Measurements from ENCODE around the gene TMEM203.
A peak's percentile ranks its signal among the peaks of the same experiment; 100 is the strongest.

The TMEM203 gene

DNA sequence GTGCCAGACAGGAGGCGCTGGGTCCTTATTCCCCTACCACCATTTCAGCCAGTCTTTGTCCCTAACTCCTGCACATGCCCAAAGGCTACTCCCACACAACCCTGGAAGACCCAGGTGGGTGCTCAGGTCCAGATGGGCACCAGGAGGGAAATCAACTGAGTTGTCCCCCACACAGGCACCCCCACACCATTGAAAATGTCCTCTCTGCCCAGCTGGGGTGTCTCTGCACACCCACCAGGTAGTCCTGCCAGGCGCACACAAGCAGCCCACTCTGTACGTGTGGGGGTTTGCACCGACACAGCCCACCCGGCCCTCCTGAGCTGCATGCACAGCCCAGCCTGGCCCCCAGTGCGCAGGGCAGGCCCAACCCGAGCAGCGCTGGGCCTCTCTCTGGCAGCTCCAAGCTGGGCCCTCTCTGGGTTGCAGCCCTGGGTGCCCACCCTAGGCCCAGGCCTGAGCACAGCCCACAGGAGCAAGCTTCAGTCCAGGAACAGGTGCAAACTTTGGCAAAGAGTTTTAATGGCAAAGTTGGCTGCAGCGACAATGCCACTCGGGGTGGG is 14.4 kb upstream of the TMEM203 start:
- no peak for DNase-seq (ENCODE audit: low read depth)

DNA sequence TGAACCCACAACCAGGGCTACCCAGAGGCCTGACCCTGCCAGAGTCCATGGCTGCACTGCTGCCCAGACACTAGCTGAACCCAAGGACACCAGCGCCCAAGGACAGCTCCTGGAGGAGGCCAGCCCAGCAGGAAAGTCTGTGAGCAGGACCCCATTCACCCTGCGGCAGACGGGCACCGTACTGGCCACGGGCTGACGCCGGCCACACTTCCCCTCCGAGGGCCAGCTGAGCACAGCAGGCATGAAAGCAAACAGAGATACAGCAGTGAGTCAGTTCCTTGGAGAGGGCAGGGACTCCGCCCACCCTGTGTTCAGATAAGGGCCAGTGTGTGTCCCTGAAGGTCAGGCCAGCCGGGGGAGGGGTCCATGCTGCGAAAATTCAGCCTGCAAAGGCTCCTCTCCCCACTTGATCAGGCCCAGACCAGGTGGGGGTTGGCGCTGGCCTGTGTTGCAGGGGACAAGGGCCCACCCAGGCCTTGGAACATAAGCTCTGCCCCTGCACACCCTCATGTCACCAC is 13.4 kb upstream of the TMEM203 start:
- no peak for DNase-seq (ENCODE audit: low read depth)

DNA sequence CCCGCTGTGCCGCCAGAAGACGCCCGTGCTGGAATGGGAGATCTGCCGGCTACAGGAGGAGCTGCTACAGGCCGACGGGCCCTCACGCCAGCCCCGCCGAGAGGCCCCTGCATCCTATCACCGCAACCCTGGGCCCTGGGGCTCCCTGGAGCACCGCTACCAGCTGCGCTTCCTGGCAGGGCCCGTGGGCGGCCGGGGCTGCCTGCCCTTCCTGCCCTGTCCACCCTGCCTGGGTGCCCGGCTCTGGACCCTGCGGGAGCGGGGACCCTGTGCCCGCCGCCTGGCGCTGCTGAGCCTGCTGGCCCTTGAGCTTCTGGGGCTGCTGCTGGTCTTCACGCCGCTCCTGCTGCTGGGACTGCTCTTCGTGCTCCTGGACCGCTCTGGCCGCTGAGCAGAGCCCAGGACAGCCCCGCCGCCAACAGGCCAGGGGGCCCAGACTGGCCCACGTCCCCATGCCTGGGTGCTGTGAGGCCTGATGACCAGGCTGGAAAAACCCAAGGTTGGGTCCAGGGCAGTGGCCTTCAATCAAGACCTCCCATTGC is 12.8 kb upstream of the TMEM203 start:
- no peak for DNase-seq (ENCODE audit: low read depth)

DNA sequence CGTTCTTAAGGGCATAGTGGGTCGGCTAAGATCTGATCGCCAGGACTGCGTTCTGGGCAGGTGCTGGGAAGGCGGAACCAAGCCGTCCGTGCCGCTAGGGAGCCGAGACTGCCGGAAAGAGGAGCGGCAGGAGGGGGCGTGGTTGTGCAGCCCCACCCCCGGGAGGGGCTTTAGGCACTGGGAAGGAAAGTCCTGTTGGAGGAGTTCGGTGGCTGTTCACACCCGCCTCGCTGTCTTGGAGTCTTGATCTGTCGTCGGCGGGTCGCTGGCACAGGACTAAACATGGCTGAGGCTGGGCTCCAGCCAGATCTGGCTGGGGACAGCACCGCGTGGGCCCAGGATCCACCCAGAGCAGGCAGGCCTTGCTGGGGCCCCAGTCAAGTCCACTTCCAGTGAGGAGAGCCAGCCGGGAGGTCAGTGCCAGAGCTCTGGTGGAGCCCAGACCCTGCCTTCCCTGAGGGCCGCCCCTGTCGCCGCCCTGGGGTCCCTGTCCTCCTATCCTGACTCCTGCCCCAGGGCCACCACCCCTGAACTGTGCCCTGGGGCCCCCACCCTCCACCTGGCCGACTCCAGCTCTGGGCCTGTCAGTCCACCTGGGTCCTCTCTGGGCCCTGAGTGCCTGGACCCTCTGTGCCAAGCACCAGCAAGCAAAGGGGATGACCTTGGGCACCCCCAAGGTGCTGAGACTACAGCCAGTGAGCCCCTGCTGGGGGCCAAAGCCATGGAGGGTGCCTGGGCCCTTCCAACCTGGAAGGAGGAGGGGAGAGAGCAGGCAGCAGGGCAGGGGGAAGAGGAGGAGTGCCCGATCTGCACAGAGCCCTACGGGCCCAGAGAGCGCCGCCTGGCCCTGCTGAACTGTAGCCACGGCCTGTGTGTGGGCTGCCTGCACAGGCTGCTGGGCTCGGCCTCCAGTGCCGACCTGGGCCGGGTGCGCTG is 12.1 kb upstream of the TMEM203 start:
- DNase-seq (ENCODE audit: low read depth) = no peak

DNA sequence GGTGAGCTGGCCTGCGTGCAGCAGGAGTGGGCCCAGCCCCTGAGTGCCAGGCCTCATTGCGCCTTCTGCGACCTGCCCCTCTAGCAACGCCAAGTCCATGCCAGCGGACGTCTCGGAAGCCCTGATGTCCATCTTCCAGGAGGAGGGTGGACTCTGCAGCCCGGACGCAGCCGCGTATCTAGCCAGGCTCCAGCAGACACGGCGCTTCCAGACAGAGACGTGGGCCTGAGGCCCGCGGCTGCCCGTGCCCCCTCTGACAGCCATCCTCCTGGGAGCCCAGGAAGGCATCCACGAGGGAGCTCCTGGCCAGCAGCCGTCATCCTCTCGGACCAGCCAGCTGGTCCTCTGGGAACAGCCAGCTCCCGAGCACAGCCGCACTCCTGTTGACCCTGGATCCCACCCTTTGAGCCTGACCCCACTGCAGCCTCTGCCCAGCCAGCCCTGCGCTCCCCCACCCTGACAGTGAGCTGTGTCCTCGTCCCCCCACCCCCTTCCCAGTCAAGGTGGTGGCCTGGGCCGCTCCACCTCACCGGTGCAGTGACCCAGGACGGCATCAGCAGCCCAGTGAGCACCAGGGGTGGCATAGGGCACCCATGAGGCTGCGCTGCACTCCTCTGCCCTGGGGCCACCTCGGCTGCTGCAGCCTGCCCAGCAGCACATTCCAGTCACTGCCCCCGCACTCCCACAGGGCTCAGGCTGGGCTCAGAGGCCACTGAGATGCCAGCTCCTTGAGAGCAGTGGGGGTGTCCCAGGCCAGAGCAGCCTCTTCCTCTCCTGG is 10.9 kb upstream of the TMEM203 start:
- no peak for DNase-seq (ENCODE audit: low read depth)

DNA sequence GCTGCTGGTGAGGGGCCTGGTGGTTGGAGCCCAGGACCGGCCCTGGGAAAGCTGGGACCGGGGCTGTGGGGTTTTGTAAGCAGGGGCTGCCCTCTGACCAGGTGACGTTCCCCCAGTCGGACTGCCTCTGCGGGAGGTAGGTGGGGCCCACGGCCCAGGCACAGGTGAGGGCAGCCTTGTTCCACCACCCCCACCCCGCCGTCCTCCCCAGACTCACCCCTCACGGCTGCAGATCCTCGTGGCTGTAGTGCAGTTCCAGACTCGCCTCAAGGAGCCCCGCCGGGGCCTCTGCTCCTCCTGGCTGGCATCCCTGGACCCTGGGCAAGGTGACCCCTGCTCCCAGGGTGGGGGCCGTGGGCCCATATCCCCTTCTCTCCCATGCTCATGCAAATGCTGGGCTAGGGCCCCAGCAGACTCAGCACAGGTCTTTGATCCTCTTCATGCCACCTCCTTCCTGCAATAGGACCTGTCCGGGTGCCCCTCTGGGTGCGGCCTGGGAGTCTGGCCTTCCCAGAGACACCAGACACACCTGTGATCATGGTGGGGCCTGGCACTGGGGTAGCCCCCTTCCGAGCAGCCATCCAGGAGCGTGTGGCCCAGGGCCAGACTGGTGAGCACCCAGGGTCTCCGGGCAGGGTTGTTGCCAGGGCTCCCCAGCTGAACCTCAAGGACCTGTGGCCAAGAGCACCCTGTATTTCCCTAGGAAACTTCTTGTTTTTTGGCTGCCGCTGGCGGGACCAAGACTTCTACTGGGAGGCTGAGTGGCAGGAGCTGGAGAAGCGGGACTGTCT is 9.9 kb upstream of the TMEM203 start:
- DNase-seq (ENCODE audit: low read depth) = no peak

DNA sequence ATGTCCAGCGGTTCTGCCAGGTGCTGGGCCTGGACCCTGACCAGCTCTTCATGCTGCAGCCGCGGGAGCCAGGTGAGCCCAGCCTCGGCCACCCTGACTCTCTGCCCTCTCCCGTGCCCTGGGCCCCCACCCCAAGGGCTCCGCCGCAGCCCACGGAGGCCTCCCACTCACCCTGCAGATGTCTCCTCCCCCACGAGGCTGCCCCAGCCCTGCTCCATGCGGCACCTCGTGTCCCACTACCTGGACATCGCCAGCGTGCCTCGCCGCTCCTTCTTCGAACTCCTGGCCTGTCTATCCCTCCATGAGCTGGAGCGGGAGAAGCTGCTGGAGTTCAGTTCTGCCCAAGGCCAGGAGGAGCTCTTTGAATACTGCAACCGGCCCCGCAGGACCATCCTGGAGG is 9.2 kb upstream of the TMEM203 start:
- no peak for DNase-seq (ENCODE audit: low read depth)

DNA sequence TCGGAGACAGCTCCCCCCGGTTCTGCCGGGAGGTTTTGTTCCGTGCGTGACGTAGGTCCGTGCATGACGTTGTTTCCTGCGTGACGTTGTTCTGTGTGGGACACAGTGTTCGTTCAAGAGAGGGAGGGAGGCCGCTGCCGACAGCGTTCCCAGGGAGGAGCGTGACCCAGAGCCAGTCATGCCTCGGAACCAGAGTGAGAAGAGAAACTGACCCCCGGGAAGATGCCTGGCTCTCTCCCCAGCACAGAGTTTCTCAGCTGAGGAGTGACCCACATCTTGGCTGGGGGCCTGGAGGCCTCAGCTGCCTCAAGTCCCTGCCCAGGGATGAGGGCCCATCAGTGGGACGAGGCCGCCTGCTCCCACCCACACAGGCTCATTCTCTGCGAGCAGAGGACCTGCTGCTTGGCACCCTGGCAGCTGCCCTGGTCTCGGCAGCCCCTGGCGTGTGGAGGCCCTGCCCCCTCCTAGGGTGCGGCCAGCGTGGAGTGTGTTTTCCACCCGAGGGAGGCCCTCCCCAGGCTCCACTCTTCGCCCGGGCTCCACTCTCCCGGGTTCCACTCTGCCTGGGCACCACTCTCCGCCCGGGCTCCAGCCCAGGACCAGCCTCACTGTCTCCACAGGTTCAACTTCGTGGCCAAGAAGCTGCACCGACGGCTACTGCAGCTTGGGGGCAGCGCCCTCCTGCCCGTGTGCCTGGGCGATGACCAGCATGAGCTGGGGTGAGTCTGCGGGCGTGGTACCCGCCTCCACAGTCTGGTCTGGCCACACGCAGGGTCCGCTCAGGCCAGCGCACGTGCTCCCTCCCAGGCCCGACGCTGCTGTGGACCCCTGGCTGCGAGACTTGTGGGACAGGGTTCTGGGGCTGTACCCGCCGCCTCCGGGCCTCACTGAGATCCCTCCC is 8.0 kb upstream of the TMEM203 start:
- no peak for DNase-seq (ENCODE audit: low read depth)

DNA sequence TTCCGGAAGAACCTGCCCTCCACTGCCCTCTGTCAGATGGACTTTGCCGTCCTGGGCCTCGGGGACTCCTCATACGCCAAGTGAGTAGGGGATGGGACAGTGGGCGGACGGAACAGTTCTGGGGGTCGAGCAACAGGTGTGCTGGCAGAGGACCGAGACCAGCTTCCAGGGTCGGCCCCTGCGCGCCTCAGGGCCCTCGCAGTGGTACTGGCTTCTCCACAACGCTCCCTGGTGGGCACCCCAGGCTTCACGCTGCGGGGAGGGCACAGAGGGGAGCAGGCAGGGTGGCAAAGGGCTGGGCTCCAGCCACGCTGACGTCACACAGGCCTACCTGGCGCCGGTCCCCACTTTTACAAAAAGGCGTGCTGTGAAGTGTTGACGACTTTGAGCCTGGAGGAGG is 7.1 kb upstream of the TMEM203 start:
- no peak for DNase-seq (ENCODE audit: low read depth)

DNA sequence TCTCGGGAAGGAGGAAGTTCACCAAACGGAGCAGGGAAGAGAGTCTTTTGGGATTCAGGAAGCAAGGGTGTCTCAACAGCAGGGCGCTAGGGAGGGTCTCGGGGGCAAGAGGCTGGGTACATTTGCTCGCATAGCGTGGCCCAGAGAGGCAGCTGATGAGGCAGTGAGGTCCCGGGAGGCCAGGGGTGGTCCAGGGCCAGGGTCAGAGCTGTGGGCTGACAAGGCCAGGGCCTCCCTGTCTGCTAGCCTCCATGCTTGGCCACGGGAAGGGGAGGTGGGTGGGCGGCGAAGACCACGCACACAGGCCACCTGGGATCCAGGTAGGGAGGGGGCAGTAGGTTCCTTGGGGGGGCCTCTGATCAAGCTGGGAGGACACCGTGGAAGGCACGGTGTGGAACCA is 6.1 kb upstream of the TMEM203 start:
- DNase-seq (ENCODE audit: low read depth) = no peak

DNA sequence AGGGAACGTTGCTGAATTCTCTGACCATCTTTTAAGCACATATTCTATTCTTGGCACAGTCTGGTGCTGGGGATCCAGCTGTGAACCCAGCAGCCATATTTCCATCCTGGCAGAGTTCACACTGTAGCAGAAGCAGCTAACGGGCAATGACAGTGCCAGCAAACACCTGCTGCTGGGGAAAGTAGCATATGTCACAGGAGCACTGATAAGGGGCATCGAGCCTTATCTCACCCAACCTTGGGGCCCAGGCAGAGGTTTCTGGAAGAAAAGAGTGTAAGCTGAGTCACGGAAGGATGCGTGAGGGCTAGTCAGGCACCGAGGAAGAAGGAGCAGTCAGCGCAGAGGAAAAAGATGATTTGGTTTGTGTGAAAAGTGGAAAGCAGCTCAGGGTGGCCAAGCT is 1.2 kb upstream of the TMEM203 start:
- DNase-seq (ENCODE audit: low read depth) = no peak

DNA sequence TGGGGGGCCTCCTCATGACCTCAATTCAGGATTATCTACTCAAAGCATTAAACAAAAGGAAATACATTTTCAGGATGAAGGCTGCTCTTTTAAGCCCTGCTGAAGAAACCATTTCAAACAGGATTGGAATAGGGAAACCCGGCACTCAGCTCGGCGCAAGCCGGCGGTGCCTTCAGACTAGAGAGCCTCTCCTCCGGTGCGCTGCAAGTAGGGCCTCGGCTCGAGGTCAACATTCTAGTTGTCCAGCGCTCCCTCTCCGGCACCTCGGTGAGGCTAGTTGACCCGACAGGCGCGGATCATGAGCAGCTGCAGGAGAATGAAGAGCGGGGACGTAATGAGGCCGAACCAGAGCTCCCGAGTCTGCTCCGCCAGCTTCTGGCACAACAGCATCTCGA is 720 bp downstream of the TMEM203 start:
- DNase-seq (ENCODE audit: low read depth) = no peak

DNA sequence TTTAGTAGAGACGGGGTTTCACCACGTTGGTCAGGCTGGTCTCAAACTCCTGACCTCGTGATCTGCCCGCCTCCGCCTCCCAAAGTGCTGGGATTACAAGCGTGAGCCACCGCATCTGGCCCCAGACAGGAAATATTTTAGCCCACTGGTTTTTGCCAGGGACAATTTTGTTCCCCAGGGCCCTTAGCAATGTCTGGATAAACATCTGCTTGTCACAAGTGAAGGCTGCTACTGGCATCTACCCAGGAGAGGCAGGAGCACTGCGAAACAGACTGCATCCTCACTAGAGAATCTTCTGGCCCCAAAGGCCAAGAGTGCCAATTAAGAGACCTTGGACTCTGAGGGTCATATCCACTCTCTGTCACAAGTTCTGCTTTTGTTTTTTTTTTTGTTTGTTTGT is 2.5 kb downstream of the TMEM203 start:
- no peak for DNase-seq (ENCODE audit: low read depth)

DNA sequence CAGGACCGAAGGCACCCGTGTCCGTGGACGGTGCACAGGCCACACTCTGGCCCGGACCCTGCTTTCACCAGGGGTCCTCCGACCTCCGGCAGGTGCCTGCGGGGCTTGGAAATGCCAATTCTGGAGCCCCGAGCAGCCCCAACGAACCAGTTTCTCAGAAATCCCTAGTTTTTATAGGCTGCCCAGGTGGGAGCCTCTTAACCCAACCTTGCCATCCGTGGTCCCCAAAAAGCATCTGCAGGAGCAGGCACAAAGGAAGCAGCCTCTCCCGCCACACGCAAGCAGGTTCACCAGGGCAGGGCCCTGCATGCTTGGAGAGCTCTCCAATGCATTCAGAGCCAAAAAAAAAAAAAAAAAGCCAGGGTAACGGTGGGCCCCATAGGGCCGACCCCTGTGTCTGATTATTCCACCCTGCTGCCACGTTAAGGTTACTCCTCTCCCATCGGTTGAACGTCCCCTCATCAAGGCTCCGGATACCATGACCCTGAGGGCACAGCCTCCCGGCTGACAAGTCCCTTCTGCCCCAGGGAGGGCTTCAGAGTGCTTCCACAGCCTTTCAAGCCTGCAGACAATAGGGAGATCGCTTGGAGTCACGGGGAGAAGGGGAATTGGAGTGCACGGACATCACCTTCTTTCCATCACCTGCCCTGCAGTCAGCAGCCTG is 4.1 kb downstream of the TMEM203 start:
- no peak for DNase-seq (ENCODE audit: low read depth)

DNA sequence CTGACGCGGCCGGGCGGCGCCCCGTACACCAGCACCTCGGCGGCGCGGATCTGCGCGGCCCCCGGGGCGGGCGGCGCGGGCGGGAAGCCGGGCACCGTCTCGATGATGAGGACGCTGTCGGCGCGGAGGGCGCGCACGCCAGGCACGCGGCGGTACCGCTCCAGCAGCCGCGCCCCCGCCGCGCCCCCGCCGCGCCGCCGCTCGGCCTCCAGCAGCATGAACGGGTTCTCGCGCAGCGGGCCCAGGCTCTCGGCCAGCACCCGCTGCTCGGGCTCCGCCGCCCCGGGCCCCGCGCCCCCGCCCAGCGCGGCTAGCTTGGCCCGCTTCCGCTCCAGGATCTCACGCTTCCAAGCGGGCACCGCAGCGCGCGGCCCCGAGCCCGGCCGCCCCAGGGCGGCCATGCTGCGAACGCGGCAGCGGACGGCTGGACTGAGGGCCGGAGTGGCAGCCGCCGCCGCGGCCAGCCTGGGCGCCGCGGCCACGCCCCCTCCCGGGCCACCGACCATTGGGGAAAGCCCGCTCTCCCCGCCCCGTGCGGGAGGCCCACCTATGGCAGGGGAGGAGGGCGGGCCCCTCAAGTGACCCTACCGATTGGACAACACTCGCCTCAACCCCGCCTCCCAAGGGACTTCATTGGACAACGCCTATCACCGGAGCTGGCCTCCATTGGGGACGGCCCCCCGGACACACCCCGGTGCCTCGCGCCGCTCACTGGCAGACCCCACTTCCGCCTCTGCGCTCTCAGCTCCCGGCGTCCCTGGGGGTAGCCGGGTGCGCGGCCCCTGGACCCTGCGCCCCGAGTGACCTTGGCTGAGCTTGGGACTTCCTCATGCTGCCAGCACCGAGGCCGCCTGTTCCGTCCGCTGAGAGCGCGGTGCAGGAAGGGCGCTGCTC is 4.9 kb downstream of the TMEM203 start, which contains the start of gene TPRN:
TSS of gene TPRN (minus strand) at position 431 of the 894 bp plus-strand sequence. CDS start at position 401, 30 bp downstream.
- peak; percentile 96 for DNase-seq (ENCODE audit: low read depth)

DNA sequence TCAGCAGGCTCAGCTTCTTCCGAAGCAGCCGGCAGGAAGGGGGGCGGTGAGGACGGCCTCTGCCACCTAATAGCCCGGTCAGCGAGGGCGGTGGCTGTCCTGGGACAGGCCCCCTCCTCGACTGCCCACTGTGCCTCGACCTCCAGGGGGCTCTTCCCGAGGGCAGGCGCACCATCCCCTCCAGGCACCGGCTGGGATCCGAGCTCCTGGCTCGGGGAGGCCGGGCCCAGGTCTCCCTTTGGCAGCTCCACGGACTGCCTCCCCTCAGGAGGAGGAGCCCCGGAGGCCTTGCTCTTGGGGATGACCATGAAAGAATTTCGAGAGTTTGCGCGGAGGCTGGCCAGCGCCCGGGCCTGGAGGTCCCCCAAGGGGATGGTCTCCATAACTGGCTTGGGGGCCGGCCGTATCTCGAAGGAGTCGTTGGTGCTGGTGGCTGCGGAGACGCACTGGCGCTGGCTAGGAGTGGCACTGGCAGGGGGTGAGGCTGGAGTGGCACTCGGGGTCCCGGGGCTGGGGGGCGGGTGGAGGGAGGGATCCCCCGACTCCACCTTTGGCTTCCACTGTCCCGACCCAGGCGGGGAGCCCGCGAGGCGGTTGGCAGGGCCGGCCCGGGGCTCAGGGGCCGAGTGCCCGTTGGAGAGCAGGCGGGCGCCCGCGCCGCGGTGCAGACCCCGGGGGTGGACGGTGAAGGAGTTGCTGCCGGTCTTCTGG is 5.9 kb downstream of the TMEM203 start:
- DNase-seq (ENCODE audit: low read depth) = no peak

DNA sequence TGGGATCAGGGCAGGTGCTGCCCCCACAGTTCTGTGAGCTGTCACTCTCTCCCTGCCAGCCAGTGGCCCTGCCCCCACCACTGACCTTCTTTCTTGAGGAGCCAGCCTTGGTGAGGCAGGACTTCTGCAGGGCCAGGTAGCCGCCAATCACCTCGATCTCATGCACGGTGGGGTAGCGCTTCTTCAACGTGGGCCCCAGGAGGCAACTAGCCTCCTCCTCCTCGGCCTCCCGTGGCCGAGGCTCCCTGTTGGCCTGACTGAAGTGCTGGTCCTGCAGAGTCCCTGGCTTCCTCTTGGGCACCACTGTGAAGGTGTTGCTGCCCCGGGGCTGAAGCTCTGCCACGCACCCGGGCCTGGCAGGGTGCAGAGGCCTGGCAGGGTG is 6.6 kb downstream of the TMEM203 start:
- no peak for DNase-seq (ENCODE audit: low read depth)

Measured in T follicular helper cell (primary cell).